Immature natural killer cell (primary cell): ENCODE results near the gene SSTR3. TPM values are rescaled to one million over a fixed set of nuclear protein-coding genes. Genes with fewer than 3 reads are reported as not detected.
"Not testable (repeated sequence)": the region's sequence is repeated elsewhere in the genome, so short reads cannot be mapped to it uniquely, and the experiment has no call there.

Experiments
- DNase-seq, 3 donors: peaks; one replicate each; pipeline ENCODE4 v3.0.0; 2022; ENCODE audit warnings: mixed read lengths in 1 of 3
- H3K27ac Mint-ChIP-seq, 6 donors: one replicate each; pipeline ENCODE4 v1.8.0; 2020; ENCODE audit warnings: mixed read lengths in 6 of 6, mild to moderate bottlenecking in 5 of 6, inconsistent platforms in 4 of 6, moderate library complexity in 3 of 6
- H3K27me3 Mint-ChIP-seq, 3 donors: one replicate each; pipeline ENCODE4 v1.8.0; 2020 to 2021; ENCODE audit warnings: low read depth in 3 of 3, mild to moderate bottlenecking in 3 of 3, mixed read lengths in 3 of 3, moderate library complexity in 3 of 3, inconsistent platforms in 1 of 3
- H3K36me3 Mint-ChIP-seq, 3 donors: one replicate each; pipeline ENCODE4 v1.8.0; 2020; ENCODE audit warnings: mixed read lengths in 3 of 3, inconsistent platforms in 2 of 3, mild to moderate bottlenecking in 2 of 3
- H3K4me1 Mint-ChIP-seq, 2 donors: one replicate each; pipeline ENCODE4 v1.8.0; 2020; ENCODE audit warnings: inconsistent platforms in 2 of 2, mild to moderate bottlenecking in 2 of 2, mixed read lengths in 2 of 2, moderate library complexity in 1 of 2
- H3K4me3 Mint-ChIP-seq, 5 donors: one replicate each; pipeline ENCODE4 v1.8.0; 2020; ENCODE audit warnings: mild to moderate bottlenecking in 5 of 5, mixed read lengths in 5 of 5, inconsistent platforms in 3 of 5, moderate library complexity in 3 of 5
- H3K9me3 Mint-ChIP-seq, 6 donors: one replicate each; pipeline ENCODE4 v1.8.0; 2020; ENCODE audit warnings: mild to moderate bottlenecking in 6 of 6, mixed read lengths in 6 of 6, inconsistent platforms in 4 of 6, moderate library complexity in 3 of 6
- polyA plus RNA-seq, 3 donors: library from polyadenylated mRNA; unstranded; fragments of 300-500 nt; fragmentation: Illumina TruSeq; gene quantifications; one replicate each; pipeline ENCODE4 v1.2.3, GENCODE V29; 2021

The SSTR3 gene
- polyA plus RNA-seq, 3 donors from 2014 or later = not detected

- peak overlapping the region in 2 of 6 donors; percentile 58 to 85 for H3K27ac Mint-ChIP-seq
- no peaks in the 10 kb centered on the region for H3K9me3 Mint-ChIP-seq
- peaks cover 0 to 3% (median 0%) of the 10 kb centered on the region in 3 donors for H3K27me3 Mint-ChIP-seq
- DNase-seq = no peak
- H3K36me3 Mint-ChIP-seq = peaks cover 5 to 8% (median 7%) of the 10 kb centered on the region in 3 donors
- H3K4me3 Mint-ChIP-seq = peak overlapping the region in 1 of 5 donors; percentile 1
- H3K4me1 Mint-ChIP-seq = peaks cover 41% of the 10 kb centered on the region in 2 donors
Observed at GRCh38 chr22:37178350-37179125, 33.7 kb downstream of the SSTR3 start.

GRCh38 chr22:37177755-37178154 lies 34.5 kb downstream of the SSTR3 start:
- H3K27ac Mint-ChIP-seq = peak overlapping the region in 4 of 6 donors; percentile 8 to 85 (median 72)
- no peak for DNase-seq

GRCh38 chr22:37177221-37177620 lies 35.1 kb downstream of the SSTR3 start:
- Mint-ChIP-seq H3K9me3 (no peaks in the 10 kb centered on the region), H3K4me3 (peak overlapping the region in 1 of 5 donors; percentile 60), H3K27ac (peak overlapping the region in 4 of 6 donors; percentile 13 to 94 (median 92)), H3K4me1 (peaks cover 33% of the 10 kb centered on the region in 2 donors), H3K36me3 (peaks cover 5 to 8% (median 7%) of the 10 kb centered on the region in 3 donors), H3K27me3 (peaks cover 0 to 3% (median 0%) of the 10 kb centered on the region in 3 donors)
- no peak for DNase-seq

More at GRCh38 chr22:37177755-37178154, 34.5 kb downstream of the SSTR3 start:
- H3K4me1 Mint-ChIP-seq = peaks cover 33 to 35% of the 10 kb centered on the region in 2 donors
- H3K36me3 Mint-ChIP-seq = peaks cover 5 to 8% (median 7%) of the 10 kb centered on the region in 3 donors
- H3K27me3 Mint-ChIP-seq = peaks cover 0 to 3% (median 0%) of the 10 kb centered on the region in 3 donors
- no peaks in the 10 kb centered on the region for H3K9me3 Mint-ChIP-seq
- H3K4me3 Mint-ChIP-seq = peak overlapping the region in 2 of 5 donors; percentile 7 to 60

- H3K36me3 Mint-ChIP-seq = peaks cover 7 to 8% (median 8%) of the 10 kb centered on the region in 3 donors
- H3K4me3 Mint-ChIP-seq = peak overlapping the region; percentile 61 to 81 (median 74)
- H3K9me3 Mint-ChIP-seq = no peaks in the 10 kb centered on the region
- H3K4me1 Mint-ChIP-seq = peaks cover 31 to 33% of the 10 kb centered on the region in 2 donors
- DNase-seq = peak in 2 of 3 donors; percentile 41 to 44
- peaks cover 0 to 1% (median 0%) of the 10 kb centered on the region in 3 donors for H3K27me3 Mint-ChIP-seq
- H3K27ac Mint-ChIP-seq = peak overlapping the region; percentile 83 to 94 (median 90)
Observed at GRCh38 chr22:37176464-37177061, 35.7 kb downstream of the SSTR3 start.

GRCh38 chr22:37175414-37176281 lies 36.6 kb downstream of the SSTR3 start:
- Mint-ChIP-seq H3K27me3 (peaks cover 0 to 1% (median 0%) of the 10 kb centered on the region in 3 donors), H3K4me1 (peaks cover 39 to 41% of the 10 kb centered on the region in 2 donors), H3K27ac (peak overlapping the region in 4 of 6 donors; percentile 38 to 94 (median 90)), H3K36me3 (peaks cover 8 to 12% (median 11%) of the 10 kb centered on the region in 3 donors), H3K4me3 (peak overlapping the region in 1 of 5 donors; percentile 81), H3K9me3 (no peaks in the 10 kb centered on the region)
- no peak for DNase-seq

- Mint-ChIP-seq H3K4me3 (no peak overlapping the region), H3K4me1 (peaks cover 46 to 47% of the 10 kb centered on the region in 2 donors), H3K27ac (peak overlapping the region in 2 of 6 donors; percentile 11 to 32), H3K27me3 (peaks cover 0 to 1% (median 0%) of the 10 kb centered on the region in 3 donors), H3K36me3 (peaks cover 10 to 15% (median 11%) of the 10 kb centered on the region in 3 donors), H3K9me3 (no peaks in the 10 kb centered on the region)
- no peak for DNase-seq
Observed at GRCh38 chr22:37174964-37175363, 37.3 kb downstream of the SSTR3 start.

- H3K4me1 Mint-ChIP-seq = peaks cover 59 to 60% of the 10 kb centered on the region in 2 donors
Observed at GRCh38 chr22:37173709-37174108, 38.6 kb downstream of the SSTR3 start.

GRCh38 chr22:37172266-37173245 lies 39.7 kb downstream of the SSTR3 start:
- peak overlapping the region in 2 of 6 donors; percentile 40 to 77 for H3K27ac Mint-ChIP-seq
- peaks cover 0 to 2% (median 0%) of the 10 kb centered on the region in 6 donors for H3K9me3 Mint-ChIP-seq
- H3K4me3 Mint-ChIP-seq = no peak overlapping the region
- H3K27me3 Mint-ChIP-seq = peaks cover 0 to 1% (median under 1%) of the 10 kb centered on the region in 3 donors
- peaks cover 63 to 67% of the 10 kb centered on the region in 2 donors for H3K4me1 Mint-ChIP-seq
- no peak for DNase-seq
- H3K36me3 Mint-ChIP-seq = peaks cover 11 to 15% (median 11%) of the 10 kb centered on the region in 3 donors

More at GRCh38 chr22:37173709-37174108, 38.6 kb downstream of the SSTR3 start:
- DNase-seq = no peak
- Mint-ChIP-seq H3K27ac (no peak overlapping the region), H3K4me3 (no peak overlapping the region), H3K36me3 (peaks cover 11 to 19% (median 11%) of the 10 kb centered on the region in 3 donors), H3K27me3 (peaks cover 0 to 1% (median 0%) of the 10 kb centered on the region in 3 donors), H3K9me3 (peaks cover 0 to 2% (median 0%) of the 10 kb centered on the region in 6 donors)

GRCh38 chr22:37171662-37172061 lies 40.6 kb downstream of the SSTR3 start:
- Mint-ChIP-seq H3K9me3 (peaks cover 0 to 3% (median 0%) of the 10 kb centered on the region in 6 donors), H3K36me3 (peaks cover 11 to 14% (median 11%) of the 10 kb centered on the region in 3 donors), H3K4me3 (no peak overlapping the region), H3K4me1 (peaks cover 63 to 67% of the 10 kb centered on the region in 2 donors), H3K27ac (peak overlapping the region in 2 of 6 donors; percentile 29 to 62), H3K27me3 (peaks cover 0 to 2% (median 1%) of the 10 kb centered on the region in 3 donors)
- no peak for DNase-seq

- H3K4me3 Mint-ChIP-seq, H3K9me3 Mint-ChIP-seq, H3K27me3 Mint-ChIP-seq, DNase-seq: not testable (repeated sequence)
- Mint-ChIP-seq H3K4me1 (peaks cover 63 to 67% of the 10 kb centered on the region in 2 donors), H3K36me3 (peaks cover 11 to 14% (median 11%) of the 10 kb centered on the region in 3 donors), H3K27ac (peak overlapping the region in 4 of 6 donors; percentile 20 to 99 (median 62))
Observed at GRCh38 chr22:37170689-37171405, 41.4 kb downstream of the SSTR3 start.

GRCh38 chr22:37169947-37170688 lies 42.2 kb downstream of the SSTR3 start:
- Mint-ChIP-seq H3K4me3 (peak overlapping the region in 4 of 5 donors; percentile 4 to 88 (median 14)), H3K27ac (peak overlapping the region; percentile 36 to 99 (median 73)), H3K9me3 (peaks cover 0 to 3% (median 0%) of the 10 kb centered on the region in 6 donors), H3K27me3 (peaks cover 2 to 6% (median 4%) of the 10 kb centered on the region in 3 donors), H3K4me1 (peaks cover 67 to 68% of the 10 kb centered on the region in 2 donors), H3K36me3 (peaks cover 11 to 14% (median 11%) of the 10 kb centered on the region in 3 donors)
- DNase-seq = no peak
